Skin of body (tissue), 2 donors: ENCODE data around the gene DRAP1. TPM values are rescaled to one million over a fixed set of nuclear protein-coding genes. Genes with fewer than 3 reads are reported as not detected.
"Not testable (repeated sequence)": the region's sequence is repeated elsewhere in the genome, so short reads cannot be mapped to it uniquely, and the experiment has no call there.

Source experiments
- DNase-seq: peaks from one replicate; lab custom pipeline; 2025; lab: John Stamatoyannopoulos, UW
- total RNA-seq: library from RNA; depleted of rRNA; stranded (reverse); fragments of >200 nt; gene quantifications from one replicate; pipeline ENCODE4 v1.2.3, GENCODE V29; 2014

DRAP1 gene
- total RNA-seq, 1 donor from 2014 or later = 55.1 TPM

GRCh38 chr11:65931773-65932557 lies 12.7 kb downstream of the DRAP1 start:
- DNase-seq = no peak

DNA sequence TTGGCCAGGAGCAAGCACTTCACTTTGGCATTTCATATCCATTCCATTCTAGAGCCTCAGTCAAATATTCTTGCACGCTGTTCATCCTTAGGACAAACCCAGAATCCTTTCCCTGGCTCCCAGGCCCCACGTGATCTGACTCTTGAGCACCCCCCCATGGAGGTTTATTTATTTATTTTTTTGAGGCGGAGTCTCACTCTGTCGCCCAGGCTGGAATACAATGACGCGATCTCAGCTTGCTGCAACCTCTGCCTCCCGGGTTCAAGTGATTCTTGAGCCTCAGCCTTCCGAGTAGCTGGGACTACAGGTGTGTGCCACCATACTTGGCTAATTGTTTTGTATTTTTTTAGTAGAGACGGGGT lies 13.3 kb downstream of the DRAP1 start:
- DNase-seq = no peak

DNA sequence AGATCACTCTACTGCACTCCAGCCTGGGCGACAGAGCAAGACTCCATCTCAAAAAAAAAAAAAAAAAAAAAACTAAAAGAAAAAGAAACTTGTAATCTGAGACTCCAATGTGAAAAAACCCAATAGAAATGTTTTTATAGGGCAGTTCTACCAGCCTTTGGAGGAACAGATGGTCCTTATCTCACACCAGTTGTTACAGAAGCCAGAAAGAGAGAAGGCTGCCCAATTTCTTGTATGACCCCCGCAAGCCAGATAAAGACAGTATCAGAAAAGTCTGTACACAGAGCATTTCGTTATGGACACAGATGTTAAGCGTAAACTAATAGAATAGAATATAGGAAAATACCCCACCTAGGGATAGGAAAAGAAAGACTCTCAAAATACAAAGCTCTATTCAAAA lies 14.8 kb downstream of the DRAP1 start:
- no peak for DNase-seq

DNA sequence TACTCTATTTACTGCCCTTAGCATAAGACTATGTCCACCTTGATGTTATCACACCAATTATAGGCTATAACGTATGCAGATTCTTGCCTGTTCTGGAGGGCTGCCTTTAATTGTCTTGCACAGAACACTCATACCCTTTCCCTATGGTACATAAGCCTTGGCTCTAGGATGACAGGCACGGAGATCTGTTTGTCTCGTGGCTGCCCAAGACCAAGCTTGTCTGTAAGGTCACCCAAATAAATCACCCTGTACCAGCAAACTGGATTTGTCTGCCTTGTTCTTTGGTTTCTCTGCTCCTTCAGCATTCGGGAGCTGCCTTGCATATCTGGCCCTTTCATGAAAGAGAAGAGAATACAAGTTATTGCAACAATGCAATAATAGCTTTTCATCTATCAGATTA lies 18.5 kb downstream of the DRAP1 start:
- DNase-seq = no peak

DNA sequence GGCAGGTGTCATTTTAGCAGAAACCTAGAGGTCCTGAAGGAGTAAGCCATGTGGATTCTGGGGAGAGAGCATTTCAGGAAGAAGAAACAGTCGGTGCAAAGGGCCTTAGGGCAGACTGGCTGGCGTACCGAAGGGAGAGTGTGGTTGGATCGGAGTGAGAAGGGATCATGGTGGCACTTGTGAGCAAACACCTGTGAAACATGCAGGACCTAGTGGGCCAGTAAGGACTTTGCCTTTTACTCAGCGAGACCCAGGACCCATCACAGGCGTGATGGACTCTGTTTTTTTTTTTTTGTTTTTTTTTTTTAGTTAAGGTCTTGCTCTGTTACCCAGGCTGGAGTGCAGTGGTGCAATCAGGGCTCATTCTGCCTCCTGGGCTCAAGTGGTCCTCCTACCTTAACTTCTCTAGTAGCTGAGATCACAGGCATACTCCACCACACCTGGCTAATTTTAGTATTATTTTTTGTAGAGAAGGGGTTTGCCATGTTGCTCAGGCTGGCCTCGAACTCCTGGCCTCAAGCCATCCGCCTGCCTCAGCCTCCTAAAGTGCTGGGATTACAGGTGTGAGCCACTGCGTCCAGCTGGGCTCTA lies 22.6 kb downstream of the DRAP1 start:
- no peak for DNase-seq

GRCh38 chr11:65942531-65942930 lies 23.3 kb downstream of the DRAP1 start:
- no peak for DNase-seq

GRCh38 chr11:65944191-65944590 lies 25.0 kb downstream of the DRAP1 start:
- DNase-seq = no peak

DNA sequence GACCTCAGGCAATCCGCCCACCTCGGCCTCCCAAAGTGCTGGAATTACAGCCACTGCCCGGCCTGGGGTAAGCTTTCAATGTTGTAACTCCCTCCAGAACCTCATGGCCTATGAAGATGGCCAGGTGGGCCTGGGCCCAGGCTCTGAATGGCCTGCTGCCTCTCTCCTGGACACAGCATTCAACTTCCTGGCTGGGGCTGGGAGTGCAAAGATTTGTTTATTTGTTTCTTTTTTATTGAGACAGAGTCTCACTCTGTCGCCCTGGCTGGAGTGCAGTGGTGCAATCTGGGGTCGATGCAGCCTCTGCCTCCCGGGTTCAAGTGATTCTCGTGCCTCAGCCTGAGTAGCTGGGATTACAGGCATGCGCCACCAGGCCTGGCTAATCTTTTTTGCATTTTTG lies 25.5 kb downstream of the DRAP1 start:
- no peak for DNase-seq

DNA sequence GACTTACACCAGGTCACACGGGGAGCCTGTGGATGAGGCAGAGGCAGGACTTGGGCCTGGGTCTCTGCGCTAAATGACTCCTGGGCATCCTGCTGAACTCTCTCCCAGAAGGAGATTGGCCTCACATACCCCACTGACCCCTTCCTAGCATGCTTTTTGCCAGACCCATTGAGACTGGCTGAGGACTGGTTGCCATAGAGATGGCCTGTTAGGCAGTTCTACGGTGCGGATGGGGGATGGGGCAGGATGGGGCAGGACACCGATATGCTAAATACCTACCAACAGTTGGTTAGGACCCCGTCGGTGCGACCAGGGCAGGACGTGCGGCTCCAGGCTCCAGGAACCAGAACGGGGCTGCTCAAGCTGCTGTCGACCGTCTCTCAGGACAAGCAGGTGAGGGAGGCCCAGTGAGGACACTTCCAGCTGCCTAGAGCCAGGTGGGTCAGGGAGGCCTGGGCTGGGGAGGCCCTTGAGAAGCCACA lies 26.2 kb downstream of the DRAP1 start, which contains the start of gene TSGA10IP:
Gene TSGA10IP (plus strand): TSS at position 51 of the 482 bp plus-strand sequence. CDS start 196 bp downstream, at position 247.
- no peak for DNase-seq

GRCh38 chr11:65945941-65946558 lies 26.8 kb downstream of the DRAP1 start:
- DNase-seq = no peak

GRCh38 chr11:65946655-65947054 lies 27.4 kb downstream of the DRAP1 start:
- no peak for DNase-seq

DNA sequence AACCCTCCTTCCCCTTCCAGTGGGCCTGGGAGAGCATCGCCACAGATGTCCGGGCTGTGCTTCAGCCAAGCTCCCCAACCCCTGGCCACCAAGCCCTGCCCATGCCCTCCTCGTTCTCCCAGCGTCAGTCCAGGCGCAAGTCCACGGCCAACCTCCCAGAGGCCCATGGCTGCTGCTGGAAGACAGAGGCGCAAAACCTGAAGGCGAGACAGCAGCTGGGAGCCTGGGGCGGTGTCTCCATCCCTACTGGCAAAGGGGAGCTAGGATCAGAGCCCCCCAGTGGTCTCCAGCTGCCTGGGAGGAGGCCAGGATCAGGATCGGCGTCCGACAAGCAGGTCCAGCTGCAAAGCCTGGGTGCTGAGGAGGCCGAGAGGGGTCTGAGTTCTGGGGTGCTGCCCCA lies 27.9 kb downstream of the DRAP1 start:
- DNase-seq = no peak

DNA sequence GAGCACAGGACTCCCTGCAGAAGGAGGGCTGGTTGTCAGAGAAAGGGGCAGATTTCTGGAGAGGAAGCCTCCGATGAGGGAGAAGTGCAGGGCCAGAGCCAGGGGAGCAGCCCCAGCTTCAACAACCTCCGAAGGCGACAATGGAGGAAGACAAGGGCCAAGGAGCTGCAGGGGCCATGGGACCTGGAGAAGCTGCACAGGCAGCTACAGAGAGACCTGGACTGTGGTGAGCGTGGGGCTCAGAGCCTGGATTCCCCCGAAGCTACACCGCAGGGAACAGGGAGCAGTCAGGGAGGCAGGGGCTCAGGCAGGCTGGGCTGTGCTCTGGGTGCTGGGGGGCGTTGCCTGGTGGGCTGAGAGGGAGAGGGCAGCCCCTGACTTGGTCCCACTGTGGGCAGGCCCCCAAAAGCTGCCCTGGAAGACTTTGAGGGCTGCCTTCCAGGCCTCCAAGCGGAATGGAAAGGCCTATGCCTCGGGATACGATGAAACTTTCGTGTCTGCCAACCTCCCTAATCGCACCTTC lies 28.4 kb downstream of the DRAP1 start:
- no peak for DNase-seq

GRCh38 chr11:65950711-65951110 lies 31.5 kb downstream of the DRAP1 start:
- DNase-seq = not testable (repeated sequence)

DNA sequence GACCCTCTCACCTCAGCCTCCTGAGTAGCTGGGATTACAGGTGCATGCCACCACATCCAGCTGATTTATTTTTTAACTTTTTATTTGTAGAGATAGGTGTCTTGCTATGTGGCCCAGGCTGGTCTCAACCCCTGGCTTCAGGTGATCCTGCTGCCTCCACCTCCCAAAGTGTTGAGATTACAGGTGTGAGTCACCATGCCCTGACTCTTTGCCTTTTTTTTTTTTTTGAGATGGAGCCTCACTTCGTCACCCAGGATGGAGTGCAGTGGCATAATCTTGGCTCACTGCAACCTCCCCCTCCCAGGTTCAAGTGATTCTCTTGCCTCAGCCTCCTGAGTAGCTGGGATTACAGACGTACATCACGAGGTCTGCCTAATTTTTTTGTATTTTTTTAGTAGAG lies 32.4 kb downstream of the DRAP1 start:
- DNase-seq = not testable (repeated sequence)

DNA sequence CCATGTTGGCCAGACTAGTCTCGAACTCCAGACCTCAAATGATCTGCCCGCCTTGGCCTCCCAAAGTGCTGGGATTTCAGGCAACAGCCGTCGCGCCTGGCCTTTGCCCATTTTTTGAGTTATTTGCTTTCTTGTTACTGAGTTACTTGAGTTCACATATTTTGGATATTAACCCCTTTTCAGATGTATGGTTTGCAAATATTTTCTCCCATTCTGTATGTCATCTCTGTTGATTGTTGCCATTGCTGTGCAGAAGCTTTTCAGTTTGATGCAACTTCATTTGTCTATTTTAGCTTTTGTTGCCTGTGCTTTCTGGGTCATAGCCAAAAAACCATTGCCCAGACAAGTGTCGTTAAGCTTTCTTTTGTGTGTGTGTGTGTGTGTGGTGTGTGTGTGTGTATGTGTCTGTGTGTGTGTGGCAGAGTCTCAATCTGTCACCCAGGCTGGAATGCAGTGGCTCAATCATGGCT lies 32.9 kb downstream of the DRAP1 start:
- no peak for DNase-seq

- DNase-seq = no peak
Observed at GRCh38 chr11:65953471-65953870, 34.2 kb downstream of the DRAP1 start.

- DNase-seq = no peak
Observed at GRCh38 chr11:65954771-65955170, 35.5 kb downstream of the DRAP1 start.

- no peak for DNase-seq
Observed at GRCh38 chr11:65958291-65958690, 39.1 kb downstream of the DRAP1 start.

- DNase-seq = no peak
Observed at GRCh38 chr11:65958774-65959420, 39.7 kb downstream of the DRAP1 start.

- DNase-seq = no peak
Observed at GRCh38 chr11:65960824-65961266, 41.6 kb downstream of the DRAP1 start.
